Adrenal gland (tissue), 19 donors: ENCODE data around the gene OR52I2. TPM values are rescaled to one million over a fixed set of nuclear protein-coding genes. Genes with fewer than 3 reads are reported as not detected.

Experiments used
- DNase-seq, 7 donors: peaks; one replicate each; pipeline ENCODE4 v3.0.0-alpha.2; 2019 to 2020
- H3K27ac ChIP-seq, 5 donors: fragments of 200-600 bp; sonication (generic) in 4 of 5; 1 replicate in 3 of 5; 2 replicates in 2 of 5; pipeline versions ENCODE4 v1.5.1 to v1.8.0; 2016 to 2020; ENCODE audit warnings: mild to moderate bottlenecking in 1 of 5
- H3K27me3 ChIP-seq: fragments of 200-600 bp; 2 replicates; pipeline ENCODE4 v1.8.0; 2021
- H3K36me3 ChIP-seq, 2 donors: fragments of 200-600 bp; replicated peaks in 1 of 2; 1 replicate in 1 of 2; 2 replicates in 1 of 2; pipeline versions ENCODE4 v1.5.1 to v1.8.0; 2018 to 2022
- H3K4me1 ChIP-seq, 2 donors: fragments of 200-600 bp; replicated peaks in 1 of 2; 1 replicate in 1 of 2; 2 replicates in 1 of 2; pipeline versions ENCODE4 v1.5.1 to v1.8.0; 2018 to 2021
- H3K4me3 ChIP-seq, 4 donors: fragments of 200-600 bp; sonication (generic) in 3 of 4; one replicate each; pipeline ENCODE4 v1.5.1; 2016 to 2018
- H3K9me3 ChIP-seq, 3 donors: fragments of 200-600 bp; sonication (generic) in 1 of 3; replicated peaks in 1 of 3; 1 replicate in 2 of 3; 2 replicates in 1 of 3; pipeline versions ENCODE4 v1.5.1 to v1.8.0; 2016 to 2021
- POLR2A ChIP-seq, 2 donors: fragments of 450-650 bp; IDR thresholded peaks; one replicate each; pipeline ENCODE4 v1.6.1; 2017; ENCODE audit warnings: antibody characterized with exemption in 2 of 2, mild to moderate bottlenecking in 2 of 2, moderate library complexity in 1 of 2
- WGBS, 4 donors: extraction: QIAGEN DNeasy Blood & Tissue Kit in 2 of 4; methylation state at CpG; one replicate each; pipeline versions ENCODE4 v1.1.5 to v1.1.7; 2013 to 2017; 5-methylcytosine and 5-hydroxymethylcytosine counted together
- intact Hi-C, 2 donors: fragments of 100-400 bp; cut with DNase I; formaldehyde crosslinking; loops; one replicate each; pipeline versions ENCODE4 v1.14.1 to v1.15.0; 2022 to 2023
- long read RNA-seq, 10 donors: library from polyadenylated mRNA in 3 of 10; unstranded in 2 of 10; stranded (forward) in 1 of 10; transcript quantifications; one replicate each; pipeline ENCODE4 v2.0.0 and lab custom pipeline, GENCODE V29; 2021 to 2026
- polyA plus RNA-seq, 3 donors: library from polyadenylated mRNA; stranded (reverse); fragments of 200-250 nt in 2 of 3; fragments of 350-450 nt in 1 of 3; fragmentation: Illumina TruSeq in 1 of 3; extraction: RNeasy Lipid Tissue Mini Kit (QIAGEN cat#74804) in 1 of 3; gene quantifications; one replicate each; pipeline ENCODE4 v1.2.3, GENCODE V29; 2013 to 2014
- total RNA-seq, 9 donors: library from RNA; depleted of rRNA in 4 of 9; stranded (reverse); fragments of >200 nt in 4 of 9; fragments of 120-200 nt in 1 of 9; fragmentation: NEBNext Ultra II Directional in 1 of 9; extraction: Animal tissue kit (Norgen Biotek cat#: 25700) in 1 of 9; gene quantifications; one replicate each; pipeline versions ENCODE4 v1.1.0 to v1.2.4, GENCODE V29; 2013 to 2023
- TF ChIP-seq, protein P1 (sequence below), 6 experiments: fragments of 450-650 bp in 4 of 6; fragments of 200-600 bp in 2 of 6; sonication (generic) in 1 of 6; IDR thresholded peaks; 1 replicate in 5 of 6; 2 replicates in 1 of 6; pipeline versions ENCODE4 v1.5.1 to v1.8.0; 2016 to 2021; ENCODE audit warnings: antibody characterized with exemption in 6 of 6, mild to moderate bottlenecking in 2 of 6, moderate library complexity in 1 of 6
- donor health status: healthy with polysubstance abuse.
- donor health status: Bipolar disorder and iron deficiency.
- donor health status: DM: yes; HTN: yes; CAD: no.
- donor health status: DM: no; HTN: no; CAD: no.
- donor health status: DM: no; HTN: no; CAD: no.
- donor health status: DM: yes; HTN: yes; CAD: no.

OR52I2 gene
- not detected for total RNA-seq
- not detected for polyA plus RNA-seq
- long read RNA-seq, donor 1 = 0 reads
- long read RNA-seq, donor 2 = 0 reads
- long read RNA-seq, donor 3 = 0 reads
- long read RNA-seq, donor 4 = 0 reads
- long read RNA-seq, donor 5 = 0 reads
- long read RNA-seq, donor 6 = 0 reads
- long read RNA-seq, donor 7 = 0 reads
- long read RNA-seq, donor 8 = 0 reads
- long read RNA-seq, donor 9 = 0 reads
- long read RNA-seq, donor 10 = 0 reads

GRCh38 chr11:4581443-4581842, at the start of gene OR52I2:
Gene OR52I2, plus strand, starts transcription at chr11:4581743.
- no peaks in the 10 kb centered on the region for H3K27me3 ChIP-seq
- no peaks in the 10 kb centered on the region for H3K36me3 ChIP-seq
- DNase-seq = no peak
- no peak within 1 kb of the TSS for H3K4me3 ChIP-seq
- intact Hi-C loops = no loop called here
- no peaks in the 10 kb centered on the region for H3K4me1 ChIP-seq
- TF ChIP-seq POLR2A (IDR thresholded peaks at IDR 0.05) = no peak
- TF ChIP-seq, protein P1, sequence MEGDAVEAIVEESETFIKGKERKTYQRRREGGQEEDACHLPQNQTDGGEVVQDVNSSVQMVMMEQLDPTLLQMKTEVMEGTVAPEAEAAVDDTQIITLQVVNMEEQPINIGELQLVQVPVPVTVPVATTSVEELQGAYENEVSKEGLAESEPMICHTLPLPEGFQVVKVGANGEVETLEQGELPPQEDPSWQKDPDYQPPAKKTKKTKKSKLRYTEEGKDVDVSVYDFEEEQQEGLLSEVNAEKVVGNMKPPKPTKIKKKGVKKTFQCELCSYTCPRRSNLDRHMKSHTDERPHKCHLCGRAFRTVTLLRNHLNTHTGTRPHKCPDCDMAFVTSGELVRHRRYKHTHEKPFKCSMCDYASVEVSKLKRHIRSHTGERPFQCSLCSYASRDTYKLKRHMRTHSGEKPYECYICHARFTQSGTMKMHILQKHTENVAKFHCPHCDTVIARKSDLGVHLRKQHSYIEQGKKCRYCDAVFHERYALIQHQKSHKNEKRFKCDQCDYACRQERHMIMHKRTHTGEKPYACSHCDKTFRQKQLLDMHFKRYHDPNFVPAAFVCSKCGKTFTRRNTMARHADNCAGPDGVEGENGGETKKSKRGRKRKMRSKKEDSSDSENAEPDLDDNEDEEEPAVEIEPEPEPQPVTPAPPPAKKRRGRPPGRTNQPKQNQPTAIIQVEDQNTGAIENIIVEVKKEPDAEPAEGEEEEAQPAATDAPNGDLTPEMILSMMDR (IDR thresholded peaks at IDR 0.05) = no peak
- H3K9me3 ChIP-seq = no peaks in the 10 kb centered on the region
- no peak within 1 kb of the TSS for H3K27ac ChIP-seq

- Histone ChIP-seq H3K27ac (no peak overlapping the region), H3K4me3 (no peak overlapping the region), H3K27me3 (no peaks in the 10 kb centered on the region), H3K9me3 (no peaks in the 10 kb centered on the region), H3K4me1 (no peaks in the 10 kb centered on the region), H3K36me3 (no peaks in the 10 kb centered on the region)
- 24 to 27% (median 25%) methylated on average over 3 of the region's 3 CpGs for WGBS, 4 donors
- DNase-seq = peak; percentile 39 to 80 (median 57)
- intact Hi-C loops = loop anchor here in 1 of 2 donors (5.0 kb wide), 1 partner anchor 347 kb away; no protein-coding TSS in a partner anchor
- no peak for TF ChIP-seq POLR2A (IDR thresholded peaks at IDR 0.05)
- TF ChIP-seq, protein P1 (IDR thresholded peaks at IDR 0.05) = peak; percentile 56 to 82 (median 66)
Measured at GRCh38 chr11:4539603-4540219, 41.8 kb upstream of the OR52I2 start.

GRCh38 chr11:4541071-4541470, 40.5 kb upstream of the OR52I2 start:
- intact Hi-C loops = loop anchor here in 1 of 2 donors (5.0 kb wide), 1 partner anchor 349 kb away; no protein-coding TSS in a partner anchor
- Histone ChIP-seq H3K4me3 (no peak overlapping the region), H3K4me1 (no peaks in the 10 kb centered on the region), H3K36me3 (no peaks in the 10 kb centered on the region), H3K27ac (no peak overlapping the region), H3K9me3 (no peaks in the 10 kb centered on the region), H3K27me3 (no peaks in the 10 kb centered on the region)
- no peak for TF ChIP-seq POLR2A (IDR thresholded peaks at IDR 0.05)
- WGBS, 4 donors = 0 to 34% (median 25%) methylated on average over 1 of the region's 1 CpG
- no peak for DNase-seq

GRCh38 chr11:4543561-4543960, 38.0 kb upstream of the OR52I2 start:
- Histone ChIP-seq H3K27ac (no peak overlapping the region), H3K4me1 (no peaks in the 10 kb centered on the region), H3K27me3 (no peaks in the 10 kb centered on the region), H3K4me3 (no peak overlapping the region), H3K9me3 (no peaks in the 10 kb centered on the region), H3K36me3 (no peaks in the 10 kb centered on the region)
- DNase-seq = no peak
- TF ChIP-seq, protein P1 (IDR thresholded peaks at IDR 0.05) = no peak
- TF ChIP-seq POLR2A (IDR thresholded peaks at IDR 0.05) = no peak
- intact Hi-C loops = loop anchor here in 1 of 2 donors (5.0 kb wide), 1 partner anchor 351 kb away; no protein-coding TSS in a partner anchor
